ENCODE measurements around the gene DOCK8. TPM values are rescaled to one million over a fixed set of nuclear protein-coding genes. Genes with fewer than 3 reads are reported as not detected.

The DOCK8 gene
- total RNA-seq, 1 donor from 2014 or later: 0.54 TPM

- Histone ChIP-seq H3K27ac (no peak overlapping the region), H3K36me3 (no peaks in the 10 kb centered on the region), H3K4me3 (no peak overlapping the region), H3K4me2 (no peak overlapping the region), H3K27me3 (no peaks in the 10 kb centered on the region), H3K9ac (no peak overlapping the region), H4K20me1 (ENCODE audit: low read depth) (no peaks in the 10 kb centered on the region), H3K79me2 (ENCODE audit: low read depth) (no peaks in the 10 kb centered on the region), H3F3A (ENCODE audit: low read depth) (no peaks in the 10 kb centered on the region), H2AFZ (replicated peaks) (no peak overlapping the region), H3K9me3 (ENCODE audit: low read depth) (no peaks in the 10 kb centered on the region), H3K4me1 (no peaks in the 10 kb centered on the region)
- H3K27ac Mint-ChIP-seq: no peak overlapping the region
- no peaks in the 10 kb centered on the region for H3K4me1 Mint-ChIP-seq
- H3K36me3 Mint-ChIP-seq: no peaks in the 10 kb centered on the region
- H3K4me3 Mint-ChIP-seq: no peak overlapping the region
- TF ChIP-seq EZH2phosphoT487 (IDR thresholded peaks at IDR 0.05): no peak
- TF ChIP-seq, protein P1, sequence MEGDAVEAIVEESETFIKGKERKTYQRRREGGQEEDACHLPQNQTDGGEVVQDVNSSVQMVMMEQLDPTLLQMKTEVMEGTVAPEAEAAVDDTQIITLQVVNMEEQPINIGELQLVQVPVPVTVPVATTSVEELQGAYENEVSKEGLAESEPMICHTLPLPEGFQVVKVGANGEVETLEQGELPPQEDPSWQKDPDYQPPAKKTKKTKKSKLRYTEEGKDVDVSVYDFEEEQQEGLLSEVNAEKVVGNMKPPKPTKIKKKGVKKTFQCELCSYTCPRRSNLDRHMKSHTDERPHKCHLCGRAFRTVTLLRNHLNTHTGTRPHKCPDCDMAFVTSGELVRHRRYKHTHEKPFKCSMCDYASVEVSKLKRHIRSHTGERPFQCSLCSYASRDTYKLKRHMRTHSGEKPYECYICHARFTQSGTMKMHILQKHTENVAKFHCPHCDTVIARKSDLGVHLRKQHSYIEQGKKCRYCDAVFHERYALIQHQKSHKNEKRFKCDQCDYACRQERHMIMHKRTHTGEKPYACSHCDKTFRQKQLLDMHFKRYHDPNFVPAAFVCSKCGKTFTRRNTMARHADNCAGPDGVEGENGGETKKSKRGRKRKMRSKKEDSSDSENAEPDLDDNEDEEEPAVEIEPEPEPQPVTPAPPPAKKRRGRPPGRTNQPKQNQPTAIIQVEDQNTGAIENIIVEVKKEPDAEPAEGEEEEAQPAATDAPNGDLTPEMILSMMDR (IDR thresholded peaks at IDR 0.05): no peak
- TF ChIP-seq EZH2 (IDR thresholded peaks at IDR 0.05): no peak
- H3K27me3 Mint-ChIP-seq (ENCODE audit: insufficient read depth, low read depth): no peaks in the 10 kb centered on the region
- no peaks in the 10 kb centered on the region for H3K9me3 Mint-ChIP-seq
- DNase-seq (ENCODE audit: low spot score): no peak
These were observed 56.1 kb downstream of the DOCK8 start for GRCh38 chr9:270657-271237.

GRCh38 chr9:272251-273213 is 57.9 kb downstream of the DOCK8 start:
- TF ChIP-seq EZH2phosphoT487 (IDR thresholded peaks at IDR 0.05) (no peak), EZH2 (IDR thresholded peaks at IDR 0.05) (no peak)
- TF ChIP-seq, protein P1 (IDR thresholded peaks at IDR 0.05): no peak
- no peaks in the 10 kb centered on the region for H3K4me1 Mint-ChIP-seq
- Histone ChIP-seq H2AFZ (replicated peaks) (no peak overlapping the region), H3K4me1 (no peaks in the 10 kb centered on the region), H3K79me2 (ENCODE audit: low read depth) (no peaks in the 10 kb centered on the region), H3K27ac (no peak overlapping the region), H3K4me3 (no peak overlapping the region), H3K36me3 (no peaks in the 10 kb centered on the region), H3K27me3 (no peaks in the 10 kb centered on the region), H3F3A (ENCODE audit: low read depth) (no peaks in the 10 kb centered on the region), H3K9ac (no peak overlapping the region), H3K4me2 (no peak overlapping the region), H3K9me3 (ENCODE audit: low read depth) (no peaks in the 10 kb centered on the region), H4K20me1 (ENCODE audit: low read depth) (no peaks in the 10 kb centered on the region)
- no peak overlapping the region for H3K27ac Mint-ChIP-seq
- no peaks in the 10 kb centered on the region for H3K9me3 Mint-ChIP-seq
- H3K27me3 Mint-ChIP-seq (ENCODE audit: insufficient read depth, low read depth): no peaks in the 10 kb centered on the region
- no peak for DNase-seq (ENCODE audit: low spot score)
- H3K36me3 Mint-ChIP-seq: no peaks in the 10 kb centered on the region
- no peak overlapping the region for H3K4me3 Mint-ChIP-seq

- Mint-ChIP-seq H3K9me3 (no peaks in the 10 kb centered on the region), H3K36me3 (no peaks in the 10 kb centered on the region), H3K4me1 (no peaks in the 10 kb centered on the region), H3K4me3 (no peak overlapping the region), H3K27me3 (ENCODE audit: insufficient read depth, low read depth) (no peaks in the 10 kb centered on the region), H3K27ac (no peak overlapping the region)
- Histone ChIP-seq H3K9ac (no peak overlapping the region), H3K4me3 (no peak overlapping the region), H3K36me3 (no peaks in the 10 kb centered on the region), H3K4me2 (no peak overlapping the region), H4K20me1 (ENCODE audit: low read depth) (no peaks in the 10 kb centered on the region), H3F3A (ENCODE audit: low read depth) (no peaks in the 10 kb centered on the region), H3K4me1 (no peaks in the 10 kb centered on the region), H3K79me2 (ENCODE audit: low read depth) (no peaks in the 10 kb centered on the region), H3K9me3 (ENCODE audit: low read depth) (no peaks in the 10 kb centered on the region), H3K27me3 (no peaks in the 10 kb centered on the region), H2AFZ (replicated peaks) (no peak overlapping the region), H3K27ac (no peak overlapping the region)
- TF ChIP-seq, protein P1 (IDR thresholded peaks at IDR 0.05): no peak
- TF ChIP-seq EZH2 (IDR thresholded peaks at IDR 0.05) (no peak), EZH2phosphoT487 (IDR thresholded peaks at IDR 0.05) (no peak)
- no peak for DNase-seq (ENCODE audit: low spot score)
These were observed 59.7 kb downstream of the DOCK8 start for GRCh38 chr9:274406-274805.

Data from neural progenitor cell (in vitro differentiated cells).